HepG2 (cell line): ENCODE results near the gene TBC1D22A. TPM values are rescaled to one million over a fixed set of nuclear protein-coding genes. Genes with fewer than 3 reads are reported as not detected.

Experiments
- ATAC-seq: fragments of 200-7000 bp; cut with Tn5 transposase; 3 replicates; pipeline ENCODE4 v1.9.1; 2020; ENCODE audit warnings: mild to moderate bottlenecking, moderate library complexity
- BruUV-seq: library from RNA; stranded (reverse); fragments of 400-500 nt; replicated peaks from 2 replicates; lab custom pipeline; 2021; lab: Mats Ljungman, UMichigan
- CTCF ChIA-PET: fragments of 300-600 bp; formaldehyde crosslinking; extraction: SDS; loops from one replicate; lab custom pipeline; 2021; ENCODE audit warnings: low total read pairs, inconsistent platforms, low intra/inter-chr PET ratio; lab: Yijun Ruan, JAX
- POLR2A ChIA-PET: fragments of 350-600 bp; sonication (Branson Sonifier 250); formaldehyde crosslinking; loops from one replicate; lab custom pipeline; 2020; ENCODE audit warnings: antibody characterized with exemption, inconsistent platforms; lab: Yijun Ruan, JAX
- DNase-seq: peaks from one replicate; pipeline ENCODE4 v3.0.0-alpha.2; 2015; ENCODE audit warnings: low spot score
- FAIRE-seq: peaks from 3 replicates; lab custom pipeline; 2011; peaks lifted over from hg19 to GRCh38; lab: Jason Lieb, UNC
- H2AFZ ChIP-seq: one replicate; pipeline ENCODE4 v1.6.1; 2011; ENCODE audit warnings: low read length, inconsistent platforms
- H3K27ac ChIP-seq: fragments of 300-600 bp; 3 replicates; pipeline ENCODE4 v1.8.0; 2011; ENCODE audit warnings: mixed run types, mild to moderate bottlenecking, mixed read lengths, low read length, inconsistent platforms; ENCODE audit not compliant: insufficient read depth; ENCODE audit errors: extremely low read length
- H3K27me3 ChIP-seq, 2 experiments: fragments of 200-600 bp in 1 of 2; 2 replicates in 1 of 2; 3 replicates in 1 of 2; pipeline versions ENCODE4 v1.6.0 to v1.8.0; 2011; ENCODE audit warnings: low read length in 2 of 2, mild to moderate bottlenecking in 2 of 2, moderate library complexity in 2 of 2, inconsistent platforms in 1 of 2; ENCODE audit not compliant: insufficient read depth in 2 of 2, control insufficient read depth in 1 of 2
- H3K36me3 ChIP-seq, 2 experiments: fragments of 200-600 bp in 1 of 2; replicated peaks in 1 of 2; 2 replicates in 1 of 2; 3 replicates in 1 of 2; pipeline versions ENCODE4 v1.5.1 to v1.8.0; 2011; ENCODE audit warnings: low read length in 2 of 2, inconsistent platforms in 1 of 2; ENCODE audit not compliant: insufficient read depth in 2 of 2, control insufficient read depth in 1 of 2
- H3K4me1 ChIP-seq: 2 replicates; pipeline ENCODE4 v1.5.1; 2012; ENCODE audit warnings: low read length, inconsistent platforms; ENCODE audit not compliant: insufficient read depth
- H3K4me2 ChIP-seq: 2 replicates; pipeline ENCODE4 v1.6.0; 2011; ENCODE audit warnings: low read depth, low read length, inconsistent platforms
- H3K4me3 ChIP-seq, 3 experiments: fragments of 200-600 bp in 1 of 3; sonication (generic), shearing (Covaris generic) in 1 of 3; replicated peaks in 1 of 3; 2 replicates each; pipeline ENCODE4 v1.5.1; 2011 to 2016; ENCODE audit warnings: low read length in 3 of 3, inconsistent platforms in 2 of 3, low read depth in 2 of 3, mild to moderate bottlenecking in 2 of 3, control low read depth in 1 of 3, mixed read lengths in 1 of 3; ENCODE audit not compliant: insufficient read depth in 1 of 3
- H3K79me2 ChIP-seq: one replicate; pipeline ENCODE4 v1.6.1; 2011; ENCODE audit warnings: low read length, inconsistent platforms; ENCODE audit not compliant: insufficient read depth
- H3K9ac ChIP-seq: 2 replicates; pipeline ENCODE4 v1.6.0; 2011; ENCODE audit warnings: mild to moderate bottlenecking, low read depth, low read length, inconsistent platforms; ENCODE audit not compliant: insufficient read depth
- H3K9me3 ChIP-seq: 2 replicates; pipeline ENCODE4 v1.5.1; 2012; ENCODE audit warnings: mild to moderate bottlenecking, low read length
- H4K20me1 ChIP-seq: 2 replicates; pipeline ENCODE4 v1.6.0; 2011; ENCODE audit warnings: inconsistent platforms, mild to moderate bottlenecking, low read length, moderate library complexity; ENCODE audit not compliant: insufficient read depth
- CC2D1A ChIP-seq: sonication (generic); formaldehyde crosslinking; IDR thresholded peaks from 2 replicates; pipeline ENCODE4 v1.8.1; 2023; ENCODE audit warnings: mild to moderate bottlenecking, missing genetic modification reagents
- TAF1 ChIP-seq: sonication (generic); formaldehyde crosslinking; IDR thresholded peaks from 2 replicates; pipeline ENCODE4 v1.4.0; 2020; ENCODE audit warnings: missing genetic modification reagents
- WGBS: methylation state at CpG from one replicate; pipeline ENCODE4 v1.1.6; 2017; ENCODE audit warnings: low lambda C conversion rate; 5-methylcytosine and 5-hydroxymethylcytosine counted together
- in situ Hi-C: cut with HindIII; loops from 2 replicates; pipeline ENCODE4 v1.10.0; 2017; ENCODE audit warnings: low pct_unique_long_range_greater_than_20kb; ENCODE audit not compliant: extremely low pct_ligation_motif_present
- intact Hi-C: fragments of 100-400 bp; cut with micrococcal nuclease; formaldehyde crosslinking; loops from one replicate; pipeline ENCODE4 v1.10.0; 2022; ENCODE audit not compliant: unreplicated experiment
- polyA plus RNA-seq, 8 experiments: library from polyadenylated mRNA; depleted of rRNA in 3 of 8; stranded (reverse) in 7 of 8; unstranded in 1 of 8; fragments of >200 nt; fragmentation: Illumina TruSeq in 4 of 8; extraction: Trizol in 4 of 8; gene quantifications; 2 replicates each; pipeline versions ENCODE4 v1.2.1 to v1.2.3, GENCODE V29; 2011 to 2016; ENCODE audit warnings: low read depth in 4 of 8, missing spikeins in 1 of 8, mixed read lengths in 1 of 8; ENCODE audit not compliant: insufficient read depth in 1 of 8
- total RNA-seq, 5 experiments: library from RNA; depleted of rRNA; stranded (reverse); fragments of >200 nt; fragmentation: Illumina TruSeq; extraction: Trizol; gene quantifications; 2 replicates each; pipeline ENCODE4 v1.2.3, GENCODE V29; 2016; ENCODE audit warnings: low read depth in 1 of 5
- TF ChIP-seq, protein P1 (sequence below), 2 experiments: sonication (generic) in 1 of 2; formaldehyde crosslinking in 1 of 2; IDR thresholded peaks; 2 replicates each; pipeline versions ENCODE4 v1.6.1 to v1.9.0; 2014 to 2022; ENCODE audit warnings: antibody characterized with exemption in 1 of 2, borderline replicate concordance in 1 of 2, inconsistent platforms in 1 of 2, low read depth in 1 of 2, missing genetic modification reagents in 1 of 2
- TF ChIP-seq, protein P2 (sequence below): sonication (generic); formaldehyde crosslinking; IDR thresholded peaks from 2 replicates; pipeline ENCODE4 v1.4.0; 2020; ENCODE audit warnings: missing genetic modification reagents, low read depth, mild to moderate bottlenecking, borderline replicate concordance
- TF ChIP-seq, protein P3 (sequence below): sonication (generic); formaldehyde crosslinking; IDR thresholded peaks from 2 replicates; pipeline ENCODE4; 2020; ENCODE audit warnings: missing genetic modification reagents, mild to moderate bottlenecking, borderline replicate concordance
- TF ChIP-seq, protein P4 (sequence below): IDR thresholded peaks from 2 replicates; pipeline ENCODE4 v1.6.1; 2016; ENCODE audit warnings: low read depth, borderline replicate concordance

Gene TBC1D22A
- total and polyA plus RNA-seq, 2 of the 13 experiments (the other 11 are each of a cell fraction or from before 2014, with no cell fraction given): 17.3 to 18.0 TPM

DNA sequence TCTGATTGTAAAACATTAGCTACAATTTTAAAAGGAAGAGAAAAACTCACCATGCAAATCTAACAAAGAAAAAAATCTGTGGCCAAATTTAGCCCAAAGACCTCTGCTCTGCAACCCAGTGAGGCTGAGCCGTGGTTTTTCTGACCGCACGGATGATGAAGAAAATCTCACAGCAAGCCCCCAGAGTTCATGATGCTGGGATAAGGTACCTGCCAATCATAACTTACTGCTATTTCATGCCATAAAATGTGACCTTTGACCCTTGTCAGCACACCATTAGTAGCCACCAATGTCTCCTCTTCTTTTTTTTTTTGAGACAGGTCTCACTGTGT, 35.5 kb upstream of the TBC1D22A start:
- in situ Hi-C loops (no loop called here), intact Hi-C loops (no loop called here)
- Histone ChIP-seq H3K4me2 (no peak overlapping the region), H3K36me3 (peaks cover 6 to 10% of the 10 kb centered on the region in 2 experiments; a peak in 3 of 5 replicates), H3K9ac (no peak overlapping the region), H3K4me1 (peaks cover 22% of the 10 kb centered on the region), H3K4me3 (no peak overlapping the region), H3K79me2 (peaks cover 28% of the 10 kb centered on the region), H3K27ac (no peak overlapping the region), H3K27me3 (no peaks in the 10 kb centered on the region), H3K9me3 (no peaks in the 10 kb centered on the region), H4K20me1 (peaks cover 6% of the 10 kb centered on the region; the same call in 1 of the 2 replicates), H2AFZ (no peak overlapping the region)
- FAIRE-seq: no peak
- ATAC-seq: no peak
- no TSS peak for BruUV-seq
- POLR2A ChIA-PET: no interaction called here
- 92% methylated on average over 3 of the region's 3 CpGs for WGBS
- CTCF ChIA-PET: no interaction called here
- no peak for DNase-seq
- no peak for TF ChIP-seq TAF1 (CRISPR knock-in tag)

DNA sequence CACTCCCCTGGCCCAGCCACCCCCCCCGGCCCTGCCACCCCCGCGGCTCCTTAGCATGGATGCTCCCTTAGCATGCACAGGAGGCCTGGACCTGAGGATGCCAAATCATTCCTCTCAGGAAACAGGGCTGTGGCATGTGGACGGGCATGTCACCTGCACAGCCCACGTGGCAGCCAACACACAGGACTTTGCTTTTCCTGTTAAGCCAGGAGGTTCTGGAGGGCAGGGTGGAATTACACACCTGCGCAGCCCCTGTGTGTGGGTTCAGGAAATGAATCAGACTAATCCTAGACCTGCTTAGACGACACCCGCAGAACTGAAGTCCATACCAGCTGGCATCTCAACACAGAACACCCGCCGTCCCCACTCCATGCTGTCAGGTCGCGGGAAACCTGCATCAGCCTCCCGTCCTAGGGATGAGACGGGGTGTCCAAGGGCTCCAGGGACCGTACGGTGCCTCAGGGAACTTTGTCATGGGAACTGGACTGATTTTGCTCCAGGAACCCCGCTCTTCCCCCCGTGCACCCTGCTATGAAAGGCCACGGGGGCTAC, 34.6 kb upstream of the TBC1D22A start:
- peaks cover 32% of the 10 kb centered on the region for H3K4me1 ChIP-seq
- intact Hi-C loops: no loop called here
- H3K79me2 ChIP-seq: peaks cover 38% of the 10 kb centered on the region
- WGBS: 90% methylated on average over 13 of the region's 19 CpGs
- BruUV-seq: no TSS peak
- no peak overlapping the region for H3K27ac ChIP-seq
- CTCF ChIA-PET: no interaction called here
- H3K4me3 ChIP-seq: no peak overlapping the region
- DNase-seq: no peak
- no peaks in the 10 kb centered on the region for H3K27me3 ChIP-seq
- no peak for ATAC-seq
- H3K9me3 ChIP-seq: no peaks in the 10 kb centered on the region
- no peaks in the 10 kb centered on the region for H4K20me1 ChIP-seq
- in situ Hi-C loops: no loop called here
- H3K36me3 ChIP-seq: peaks cover 6 to 10% of the 10 kb centered on the region in 2 experiments; a peak in 3 of 5 replicates
- H3K9ac ChIP-seq: no peak overlapping the region
- no peak overlapping the region for H2AFZ ChIP-seq
- H3K4me2 ChIP-seq: no peak overlapping the region
- no peak for FAIRE-seq
- POLR2A ChIA-PET: no interaction called here
- no peak for TF ChIP-seq CC2D1A (CRISPR knock-in tag)
- TF ChIP-seq, protein P1, sequence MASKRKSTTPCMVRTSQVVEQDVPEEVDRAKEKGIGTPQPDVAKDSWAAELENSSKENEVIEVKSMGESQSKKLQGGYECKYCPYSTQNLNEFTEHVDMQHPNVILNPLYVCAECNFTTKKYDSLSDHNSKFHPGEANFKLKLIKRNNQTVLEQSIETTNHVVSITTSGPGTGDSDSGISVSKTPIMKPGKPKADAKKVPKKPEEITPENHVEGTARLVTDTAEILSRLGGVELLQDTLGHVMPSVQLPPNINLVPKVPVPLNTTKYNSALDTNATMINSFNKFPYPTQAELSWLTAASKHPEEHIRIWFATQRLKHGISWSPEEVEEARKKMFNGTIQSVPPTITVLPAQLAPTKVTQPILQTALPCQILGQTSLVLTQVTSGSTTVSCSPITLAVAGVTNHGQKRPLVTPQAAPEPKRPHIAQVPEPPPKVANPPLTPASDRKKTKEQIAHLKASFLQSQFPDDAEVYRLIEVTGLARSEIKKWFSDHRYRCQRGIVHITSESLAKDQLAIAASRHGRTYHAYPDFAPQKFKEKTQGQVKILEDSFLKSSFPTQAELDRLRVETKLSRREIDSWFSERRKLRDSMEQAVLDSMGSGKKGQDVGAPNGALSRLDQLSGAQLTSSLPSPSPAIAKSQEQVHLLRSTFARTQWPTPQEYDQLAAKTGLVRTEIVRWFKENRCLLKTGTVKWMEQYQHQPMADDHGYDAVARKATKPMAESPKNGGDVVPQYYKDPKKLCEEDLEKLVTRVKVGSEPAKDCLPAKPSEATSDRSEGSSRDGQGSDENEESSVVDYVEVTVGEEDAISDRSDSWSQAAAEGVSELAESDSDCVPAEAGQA (IDR thresholded peaks at IDR 0.05; ENCODE audit: low read depth): no peak
- TF ChIP-seq, protein P1 (CRISPR knock-in tag; IDR thresholded peaks at IDR 0.05; ENCODE audit: borderline replicate concordance): no peak
- TF ChIP-seq, protein P2, sequence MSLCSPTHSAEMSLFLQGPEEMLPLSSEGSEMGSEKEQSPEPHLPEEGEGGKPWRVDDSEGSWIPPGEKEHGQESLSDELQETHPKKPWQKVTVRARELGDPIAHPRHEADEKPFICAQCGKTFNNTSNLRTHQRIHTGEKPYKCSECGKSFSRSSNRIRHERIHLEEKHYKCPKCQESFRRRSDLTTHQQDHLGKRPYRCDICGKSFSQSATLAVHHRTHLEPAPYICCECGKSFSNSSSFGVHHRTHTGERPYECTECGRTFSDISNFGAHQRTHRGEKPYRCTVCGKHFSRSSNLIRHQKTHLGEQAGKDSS: no peak
- TF ChIP-seq, protein P3, sequence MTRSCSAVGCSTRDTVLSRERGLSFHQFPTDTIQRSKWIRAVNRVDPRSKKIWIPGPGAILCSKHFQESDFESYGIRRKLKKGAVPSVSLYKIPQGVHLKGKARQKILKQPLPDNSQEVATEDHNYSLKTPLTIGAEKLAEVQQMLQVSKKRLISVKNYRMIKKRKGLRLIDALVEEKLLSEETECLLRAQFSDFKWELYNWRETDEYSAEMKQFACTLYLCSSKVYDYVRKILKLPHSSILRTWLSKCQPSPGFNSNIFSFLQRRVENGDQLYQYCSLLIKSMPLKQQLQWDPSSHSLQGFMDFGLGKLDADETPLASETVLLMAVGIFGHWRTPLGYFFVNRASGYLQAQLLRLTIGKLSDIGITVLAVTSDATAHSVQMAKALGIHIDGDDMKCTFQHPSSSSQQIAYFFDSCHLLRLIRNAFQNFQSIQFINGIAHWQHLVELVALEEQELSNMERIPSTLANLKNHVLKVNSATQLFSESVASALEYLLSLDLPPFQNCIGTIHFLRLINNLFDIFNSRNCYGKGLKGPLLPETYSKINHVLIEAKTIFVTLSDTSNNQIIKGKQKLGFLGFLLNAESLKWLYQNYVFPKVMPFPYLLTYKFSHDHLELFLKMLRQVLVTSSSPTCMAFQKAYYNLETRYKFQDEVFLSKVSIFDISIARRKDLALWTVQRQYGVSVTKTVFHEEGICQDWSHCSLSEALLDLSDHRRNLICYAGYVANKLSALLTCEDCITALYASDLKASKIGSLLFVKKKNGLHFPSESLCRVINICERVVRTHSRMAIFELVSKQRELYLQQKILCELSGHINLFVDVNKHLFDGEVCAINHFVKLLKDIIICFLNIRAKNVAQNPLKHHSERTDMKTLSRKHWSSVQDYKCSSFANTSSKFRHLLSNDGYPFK: no peak
- TF ChIP-seq, protein P4, sequence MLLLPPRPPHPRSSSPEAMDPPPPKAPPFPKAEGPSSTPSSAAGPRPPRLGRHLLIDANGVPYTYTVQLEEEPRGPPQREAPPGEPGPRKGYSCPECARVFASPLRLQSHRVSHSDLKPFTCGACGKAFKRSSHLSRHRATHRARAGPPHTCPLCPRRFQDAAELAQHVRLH (CRISPR knock-in tag): no peak
